AG04450 (cell line): ENCODE measurements around the gene RPL28. TPM values are rescaled to one million over a fixed set of nuclear protein-coding genes. Genes with fewer than 3 reads are reported as not detected.

ENCODE experiments used
- CTCF ChIA-PET: fragments of 300-600, 350-600 bp; formaldehyde crosslinking; extraction: SDS; loops from one replicate; lab custom pipeline; 2022; ENCODE audit warnings: antibody characterized with exemption, inconsistent platforms; lab: Charles Lee
- POLR2A ChIA-PET: fragments of 350-600 bp; formaldehyde crosslinking; extraction: SDS; loops from one replicate; lab custom pipeline; 2021; ENCODE audit warnings: antibody characterized with exemption, inconsistent platforms; lab: Yijun Ruan, JAX
- DNase-seq: peaks from one replicate; pipeline ENCODE4 v3.0.0-alpha.2; 2011; ENCODE audit warnings: low read depth, low spot score
- H3K27ac ChIP-seq: one replicate; pipeline ENCODE4 v1.5.1; 2012; ENCODE audit warnings: low read depth, low read length, control low read depth
- H3K27me3 ChIP-seq: one replicate; pipeline ENCODE4 v1.6.0; 2012; ENCODE audit warnings: low read length; ENCODE audit not compliant: control insufficient read depth, insufficient read depth
- H3K4me3 ChIP-seq: 2 replicates; pipeline ENCODE4 v1.5.1; 2011; ENCODE audit warnings: mild to moderate bottlenecking, low read depth, low read length, control low read depth
- H3K9me3 ChIP-seq: 2 replicates; pipeline ENCODE4 v1.5.1; 2012; ENCODE audit warnings: low read length; ENCODE audit not compliant: control insufficient read depth, insufficient read depth
- CTCF ChIP-seq: IDR thresholded peaks from 2 replicates; pipeline ENCODE4 v1.5.1; 2011; ENCODE audit warnings: low read depth, low read length, control low read depth, inconsistent platforms
- polyA plus RNA-seq: library from polyadenylated mRNA; depleted of rRNA; stranded (reverse); fragments of >200 nt; gene quantifications from 2 replicates; pipeline ENCODE4 v1.2.3, GENCODE V29; 2011

Gene RPL28
- polyA plus RNA-seq, 1 experiment, result 325 TPM

GRCh38 chr19:55426042-55426441 lies 40.3 kb downstream of the RPL28 start:
- Histone ChIP-seq H3K4me3 (no peak overlapping the region), H3K27ac (no peak overlapping the region), H3K9me3 (no peaks in the 10 kb centered on the region; the same call in 1 of the 2 replicates), H3K27me3 (peaks cover 16% of the 10 kb centered on the region)
- no peak for DNase-seq
- POLR2A ChIA-PET, result no interaction called here
- CTCF ChIA-PET, result no interaction called here
- no peak for TF ChIP-seq CTCF

- no peak for TF ChIP-seq CTCF
- H3K4me3 ChIP-seq, result no peak overlapping the region
- POLR2A ChIA-PET, result interaction anchor here (0.5 kb wide), 1 partner anchor 303 kb away, joined by 3 read pairs; no protein-coding TSS in a partner anchor
- peaks cover 9% of the 10 kb centered on the region for H3K27me3 ChIP-seq
- CTCF ChIA-PET, result no interaction called here
- H3K9me3 ChIP-seq, result peaks cover 16% of the 10 kb centered on the region; the same call in 1 of the 2 replicates
- no peak overlapping the region for H3K27ac ChIP-seq
- no peak for DNase-seq
Observed at GRCh38 chr19:55431183-55431582, 45.5 kb downstream of the RPL28 start.

GRCh38 chr19:55432241-55432959 lies 46.7 kb downstream of the RPL28 start:
- ChIA-PET CTCF (no interaction called here), POLR2A (no interaction called here)
- no peak for TF ChIP-seq CTCF
- peaks cover 7% of the 10 kb centered on the region for H3K27me3 ChIP-seq
- peaks cover 16% of the 10 kb centered on the region; the same call in 1 of the 2 replicates for H3K9me3 ChIP-seq
- H3K4me3 ChIP-seq, result no peak overlapping the region
- DNase-seq, result no peak
- H3K27ac ChIP-seq, result no peak overlapping the region

GRCh38 chr19:55433292-55433691 lies 47.6 kb downstream of the RPL28 start:
- TF ChIP-seq CTCF, result no peak
- no peak overlapping the region for H3K27ac ChIP-seq
- peaks cover 7% of the 10 kb centered on the region for H3K27me3 ChIP-seq
- no peak overlapping the region for H3K4me3 ChIP-seq
- ChIA-PET POLR2A (no interaction called here), CTCF (no interaction called here)
- peaks cover 16% of the 10 kb centered on the region; the same call in 1 of the 2 replicates for H3K9me3 ChIP-seq
- DNase-seq, result no peak

- Histone ChIP-seq H3K27me3 (peaks cover 13% of the 10 kb centered on the region), H3K9me3 (peaks cover 16% of the 10 kb centered on the region; the same call in 1 of the 2 replicates), H3K27ac (no peak overlapping the region), H3K4me3 (no peak overlapping the region)
- POLR2A ChIA-PET, result no interaction called here
- no peak for TF ChIP-seq CTCF
- no peak for DNase-seq
- CTCF ChIA-PET, result no interaction called here
Observed at GRCh38 chr19:55434356-55434919, 48.7 kb downstream of the RPL28 start.
